IMR-90 (cell line): Measurements from ENCODE around the gene EPHA2.

Experiments used
- CHD1 ChIP-seq: IDR thresholded peaks from 2 replicates; pipeline ENCODE4 v1.6.1; 2012; ENCODE audit warnings: low read depth, low read length, improper control_type of control experiment
- POLR2A ChIP-seq: IDR thresholded peaks from 2 replicates; pipeline ENCODE4 v1.6.1; 2012; ENCODE audit warnings: mild to moderate bottlenecking, low read depth, low read length
- RAD21 ChIP-seq: IDR thresholded peaks from 2 replicates; pipeline ENCODE4 v1.6.1; 2012; ENCODE audit warnings: low read length, improper control_type of control experiment
- SMC3 ChIP-seq: fragments of 150-350 bp; IDR thresholded peaks from 2 replicates; pipeline ENCODE4 v1.6.1; 2016; ENCODE audit warnings: low read depth, mild to moderate bottlenecking, antibody characterized with exemption, low read length, moderate library complexity
- TF ChIP-seq, protein P1 (sequence below): fragments of 150-350 bp; IDR thresholded peaks from 2 replicates; pipeline ENCODE4 v1.6.1; 2016; ENCODE audit warnings: low read depth, mild to moderate bottlenecking, low read length, moderate library complexity, borderline replicate concordance
- TF ChIP-seq, protein P2 (sequence below): conservative IDR thresholded peaks from 2 replicates; pipeline ENCODE4 v1.5.1; 2012; ENCODE audit warnings: mild to moderate bottlenecking, low read depth, low read length, improper control_type of control experiment

DNA sequence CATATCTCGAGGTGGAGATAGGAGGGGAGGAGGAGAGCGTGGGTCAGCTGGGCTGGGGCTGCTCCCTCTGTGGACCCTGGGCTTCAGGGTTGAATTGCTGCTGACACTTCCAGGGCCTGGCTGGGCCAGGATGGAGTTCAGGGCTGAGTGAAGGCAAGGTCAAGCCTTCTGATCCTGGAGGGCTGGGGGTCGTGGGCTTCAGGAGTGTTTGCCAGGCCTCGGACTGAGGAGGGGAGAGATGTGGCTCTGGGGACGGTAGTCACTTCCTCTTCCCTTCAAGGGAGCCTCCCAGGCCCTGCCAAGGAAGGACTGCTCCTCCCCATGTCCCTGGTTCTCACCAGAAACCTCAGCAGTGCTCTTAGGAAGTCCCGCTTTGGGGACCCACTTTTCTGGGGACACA, 70.3 kb downstream of the EPHA2 start:
- TF ChIP-seq POLR2A (no peak), CHD1 (no peak), RAD21 (no peak), SMC3 (no peak)
- TF ChIP-seq, protein P1, sequence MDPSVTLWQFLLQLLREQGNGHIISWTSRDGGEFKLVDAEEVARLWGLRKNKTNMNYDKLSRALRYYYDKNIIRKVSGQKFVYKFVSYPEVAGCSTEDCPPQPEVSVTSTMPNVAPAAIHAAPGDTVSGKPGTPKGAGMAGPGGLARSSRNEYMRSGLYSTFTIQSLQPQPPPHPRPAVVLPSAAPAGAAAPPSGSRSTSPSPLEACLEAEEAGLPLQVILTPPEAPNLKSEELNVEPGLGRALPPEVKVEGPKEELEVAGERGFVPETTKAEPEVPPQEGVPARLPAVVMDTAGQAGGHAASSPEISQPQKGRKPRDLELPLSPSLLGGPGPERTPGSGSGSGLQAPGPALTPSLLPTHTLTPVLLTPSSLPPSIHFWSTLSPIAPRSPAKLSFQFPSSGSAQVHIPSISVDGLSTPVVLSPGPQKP: no peak
- TF ChIP-seq, protein P2, sequence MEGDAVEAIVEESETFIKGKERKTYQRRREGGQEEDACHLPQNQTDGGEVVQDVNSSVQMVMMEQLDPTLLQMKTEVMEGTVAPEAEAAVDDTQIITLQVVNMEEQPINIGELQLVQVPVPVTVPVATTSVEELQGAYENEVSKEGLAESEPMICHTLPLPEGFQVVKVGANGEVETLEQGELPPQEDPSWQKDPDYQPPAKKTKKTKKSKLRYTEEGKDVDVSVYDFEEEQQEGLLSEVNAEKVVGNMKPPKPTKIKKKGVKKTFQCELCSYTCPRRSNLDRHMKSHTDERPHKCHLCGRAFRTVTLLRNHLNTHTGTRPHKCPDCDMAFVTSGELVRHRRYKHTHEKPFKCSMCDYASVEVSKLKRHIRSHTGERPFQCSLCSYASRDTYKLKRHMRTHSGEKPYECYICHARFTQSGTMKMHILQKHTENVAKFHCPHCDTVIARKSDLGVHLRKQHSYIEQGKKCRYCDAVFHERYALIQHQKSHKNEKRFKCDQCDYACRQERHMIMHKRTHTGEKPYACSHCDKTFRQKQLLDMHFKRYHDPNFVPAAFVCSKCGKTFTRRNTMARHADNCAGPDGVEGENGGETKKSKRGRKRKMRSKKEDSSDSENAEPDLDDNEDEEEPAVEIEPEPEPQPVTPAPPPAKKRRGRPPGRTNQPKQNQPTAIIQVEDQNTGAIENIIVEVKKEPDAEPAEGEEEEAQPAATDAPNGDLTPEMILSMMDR: no peak
